ENCODE measurements around the gene ROR1. TPM values are rescaled to one million over a fixed set of nuclear protein-coding genes. Genes with fewer than 3 reads are reported as not detected.
A peak's percentile ranks its signal among the peaks of the same experiment; 100 is the strongest.

The ROR1 gene
- total RNA-seq, 1 experiment from 2014 or later, result 19.0 TPM

DNA sequence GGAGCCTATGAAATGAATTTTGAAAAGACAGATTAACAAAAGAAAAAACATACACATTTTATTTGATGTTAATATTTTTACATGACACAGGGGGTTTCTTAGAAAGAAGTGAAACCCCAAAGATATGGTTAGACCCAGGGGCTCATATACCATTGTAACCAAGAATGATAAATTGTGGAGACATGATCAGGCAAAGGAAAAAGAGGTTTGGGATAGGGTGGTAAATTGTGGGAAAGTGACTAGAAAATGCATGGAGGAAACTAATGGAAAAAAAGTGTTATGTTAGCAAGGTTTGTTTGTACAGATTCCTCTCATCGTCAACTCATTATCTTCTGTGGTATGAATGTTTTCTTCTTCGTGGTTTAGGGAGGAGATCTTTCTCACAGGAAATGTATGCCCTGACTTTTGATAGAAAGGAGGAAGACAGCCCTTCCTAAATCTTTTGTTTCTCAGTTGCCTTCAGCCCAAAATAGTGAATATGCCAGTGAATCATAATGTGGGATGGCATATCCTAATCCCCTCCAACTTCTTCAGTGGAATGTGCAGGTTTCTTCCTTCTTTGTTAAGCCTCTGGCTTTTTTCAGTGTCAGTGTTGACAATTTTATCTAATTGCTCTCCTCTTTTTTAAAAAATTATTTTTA lies 289.2 kb downstream of the ROR1 start:
- TF ChIP-seq, protein P1, sequence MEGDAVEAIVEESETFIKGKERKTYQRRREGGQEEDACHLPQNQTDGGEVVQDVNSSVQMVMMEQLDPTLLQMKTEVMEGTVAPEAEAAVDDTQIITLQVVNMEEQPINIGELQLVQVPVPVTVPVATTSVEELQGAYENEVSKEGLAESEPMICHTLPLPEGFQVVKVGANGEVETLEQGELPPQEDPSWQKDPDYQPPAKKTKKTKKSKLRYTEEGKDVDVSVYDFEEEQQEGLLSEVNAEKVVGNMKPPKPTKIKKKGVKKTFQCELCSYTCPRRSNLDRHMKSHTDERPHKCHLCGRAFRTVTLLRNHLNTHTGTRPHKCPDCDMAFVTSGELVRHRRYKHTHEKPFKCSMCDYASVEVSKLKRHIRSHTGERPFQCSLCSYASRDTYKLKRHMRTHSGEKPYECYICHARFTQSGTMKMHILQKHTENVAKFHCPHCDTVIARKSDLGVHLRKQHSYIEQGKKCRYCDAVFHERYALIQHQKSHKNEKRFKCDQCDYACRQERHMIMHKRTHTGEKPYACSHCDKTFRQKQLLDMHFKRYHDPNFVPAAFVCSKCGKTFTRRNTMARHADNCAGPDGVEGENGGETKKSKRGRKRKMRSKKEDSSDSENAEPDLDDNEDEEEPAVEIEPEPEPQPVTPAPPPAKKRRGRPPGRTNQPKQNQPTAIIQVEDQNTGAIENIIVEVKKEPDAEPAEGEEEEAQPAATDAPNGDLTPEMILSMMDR (conservative IDR thresholded peaks at IDR 0.05), result no peak
- no peak for TF ChIP-seq EZH2 (IDR thresholded peaks at IDR 0.05; ENCODE audit: low read depth)
- no TSS peak for BruUV-seq (replicated peaks)
- no peaks in the 10 kb centered on the region for H3K79me2 ChIP-seq (ENCODE audit: low read depth)
- H3K9me3 ChIP-seq (ENCODE audit: insufficient read depth, low read depth), result no peaks in the 10 kb centered on the region
- no peaks in the 10 kb centered on the region for H3K9me2 ChIP-seq (ENCODE audit: insufficient read depth)
- ChIA-PET CTCF (no interaction called here), POLR2A (ENCODE audit: unreplicated experiment) (interaction anchor here (0.5 kb wide), 1 partner anchor 9 kb away, joined by 3 read pairs; no protein-coding TSS in a partner anchor)
- no peaks in the 10 kb centered on the region for H3K27me3 ChIP-seq (ENCODE audit: insufficient read depth, low read depth)
- H3F3A ChIP-seq (ENCODE audit: insufficient read depth, low read depth), result no peaks in the 10 kb centered on the region
- no peak overlapping the region for H2AFZ ChIP-seq
- no peak overlapping the region for H3K4me3 ChIP-seq
- no peak for DNase-seq
- peaks cover 10% of the 10 kb centered on the region; the same call in 1 of the 2 replicates for H3K36me3 ChIP-seq (ENCODE audit: low read depth)
- H3K4me1 ChIP-seq (replicated peaks; ENCODE audit: insufficient read depth), result 0 out of 2 replicates have a peak, but pooled peaks cover 5% of the 10 kb centered on the region
- no peaks in the 10 kb centered on the region for H4K20me1 ChIP-seq (ENCODE audit: insufficient read depth)
- no peak overlapping the region for H3K4me2 ChIP-seq
- H3K27ac ChIP-seq, result no peak overlapping the region
- intact Hi-C loops (cut with micrococcal nuclease; ENCODE audit: unreplicated experiment), result no loop called here

DNA sequence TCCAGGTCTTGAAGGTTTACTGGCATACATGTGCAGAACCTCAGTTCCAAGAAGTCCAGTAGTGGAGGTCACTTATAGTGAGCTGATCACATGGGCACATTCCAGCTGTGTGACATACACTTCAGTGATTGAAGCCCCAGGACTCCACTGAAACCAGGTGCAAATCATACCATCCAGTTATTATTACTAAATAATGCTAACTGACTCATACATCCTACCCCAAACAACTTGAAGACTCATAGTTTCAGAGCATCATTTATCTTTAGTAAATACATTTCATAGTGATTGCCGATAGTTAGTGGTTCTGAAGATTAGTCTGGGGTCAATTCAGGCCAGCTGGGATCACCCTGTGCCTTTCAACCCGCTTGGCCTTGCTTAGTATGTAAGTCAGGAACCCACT lies 291.8 kb downstream of the ROR1 start:
- POLR2A ChIA-PET (ENCODE audit: unreplicated experiment), result no interaction called here
- no peak overlapping the region for H2AFZ ChIP-seq
- no peaks in the 10 kb centered on the region for H3K9me2 ChIP-seq (ENCODE audit: insufficient read depth)
- H3F3A ChIP-seq (ENCODE audit: insufficient read depth, low read depth), result no peaks in the 10 kb centered on the region
- no peaks in the 10 kb centered on the region for H4K20me1 ChIP-seq (ENCODE audit: insufficient read depth)
- H3K9me3 ChIP-seq (ENCODE audit: insufficient read depth, low read depth), result no peaks in the 10 kb centered on the region
- H3K79me2 ChIP-seq (ENCODE audit: low read depth), result no peaks in the 10 kb centered on the region
- intact Hi-C loops (cut with micrococcal nuclease; ENCODE audit: unreplicated experiment), result no loop called here
- no TSS peak for BruUV-seq (replicated peaks)
- H3K4me3 ChIP-seq, result no peak overlapping the region
- H3K4me1 ChIP-seq (replicated peaks; ENCODE audit: insufficient read depth), result 0 out of 2 replicates have a peak, but pooled peaks cover 5% of the 10 kb centered on the region
- no peak for DNase-seq
- TF ChIP-seq EZH2 (IDR thresholded peaks at IDR 0.05; ENCODE audit: low read depth), result no peak
- TF ChIP-seq, protein P1 (conservative IDR thresholded peaks at IDR 0.05), result no peak
- H3K36me3 ChIP-seq (ENCODE audit: low read depth), result no peaks in the 10 kb centered on the region; the same call in 1 of the 2 replicates
- H3K27me3 ChIP-seq (ENCODE audit: insufficient read depth, low read depth), result no peaks in the 10 kb centered on the region
- CTCF ChIA-PET, result no interaction called here
- no peak overlapping the region for H3K27ac ChIP-seq
- H3K4me2 ChIP-seq, result no peak overlapping the region

DNA sequence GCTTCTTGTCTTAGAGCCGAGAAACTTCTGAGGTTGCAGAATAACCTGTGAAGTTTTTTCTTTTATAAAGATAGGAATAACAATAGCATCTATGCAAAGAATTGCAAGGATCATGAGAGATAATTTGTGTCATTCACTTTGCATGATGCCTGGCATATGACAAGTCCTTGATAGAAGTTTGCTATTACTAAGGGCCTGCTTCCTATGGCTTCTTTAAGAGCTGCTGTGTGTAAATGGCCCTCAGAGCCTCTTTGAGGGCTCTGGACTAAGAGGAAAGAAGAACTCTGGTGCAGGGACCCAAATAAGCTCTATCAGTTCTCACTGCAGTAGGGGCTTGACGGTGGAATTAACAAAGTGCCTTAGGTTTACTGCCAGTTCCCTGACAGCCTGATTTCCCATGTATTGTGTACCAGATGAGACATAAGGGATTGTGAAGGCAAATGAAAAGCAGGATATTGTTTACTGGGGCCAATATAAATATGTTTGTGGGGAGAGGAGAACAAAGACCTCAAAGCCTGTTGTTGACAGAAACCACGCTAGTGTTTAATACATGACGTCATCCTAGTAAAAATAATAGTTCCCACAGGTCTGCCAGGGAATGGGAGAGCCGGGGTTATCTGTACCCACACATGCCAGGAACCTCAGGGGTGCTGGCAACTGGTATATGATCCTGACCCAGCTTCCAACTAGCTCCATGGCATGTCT lies 298.4 kb downstream of the ROR1 start:
- TF ChIP-seq, protein P1 (conservative IDR thresholded peaks at IDR 0.05), result no peak
- no peak for TF ChIP-seq EZH2 (IDR thresholded peaks at IDR 0.05; ENCODE audit: low read depth)
- Histone ChIP-seq H3K79me2 (ENCODE audit: low read depth) (peaks cover 5% of the 10 kb centered on the region; the same call in 1 of the 2 replicates), H3K27ac (0 out of 2 replicates have a peak overlapping the region, but pooled peaks have one; percentile 22), H3K4me2 (0 out of 2 replicates have a peak overlapping the region, but pooled peaks have one; percentile 7), H3K9me3 (ENCODE audit: insufficient read depth, low read depth) (no peaks in the 10 kb centered on the region), H3K9me2 (ENCODE audit: insufficient read depth) (no peaks in the 10 kb centered on the region), H2AFZ (no peak overlapping the region), H3K27me3 (ENCODE audit: insufficient read depth, low read depth) (no peaks in the 10 kb centered on the region), H3K4me1 (replicated peaks; ENCODE audit: insufficient read depth) (peaks cover 14% of the 10 kb centered on the region), H4K20me1 (ENCODE audit: insufficient read depth) (no peaks in the 10 kb centered on the region), H3F3A (ENCODE audit: insufficient read depth, low read depth) (no peaks in the 10 kb centered on the region), H3K36me3 (ENCODE audit: low read depth) (no peaks in the 10 kb centered on the region), H3K4me3 (no peak overlapping the region)
- ChIA-PET CTCF (no interaction called here), POLR2A (ENCODE audit: unreplicated experiment) (interaction anchor here (0.5 to 0.7 kb wide), 2 partner anchors 9 to 281 kb away, joined by 3 read pairs; no protein-coding TSS in a partner anchor)
- BruUV-seq (replicated peaks), result no TSS peak
- intact Hi-C loops (cut with micrococcal nuclease; ENCODE audit: unreplicated experiment), result no loop called here
- peak in 1 of 2 experiments; percentile 55 for DNase-seq
